GM19397 (cell line): ENCODE results near the gene GPATCH4.

Experiments used
- ATAC-seq: cut with Tn5 transposase; IDR thresholded peaks from one replicate; pipeline ENCODE4 v1.9.1; 2021; ENCODE audit warnings: mild to moderate bottlenecking, moderate library complexity; ENCODE audit not compliant: unreplicated experiment

The GPATCH4 gene

DNA sequence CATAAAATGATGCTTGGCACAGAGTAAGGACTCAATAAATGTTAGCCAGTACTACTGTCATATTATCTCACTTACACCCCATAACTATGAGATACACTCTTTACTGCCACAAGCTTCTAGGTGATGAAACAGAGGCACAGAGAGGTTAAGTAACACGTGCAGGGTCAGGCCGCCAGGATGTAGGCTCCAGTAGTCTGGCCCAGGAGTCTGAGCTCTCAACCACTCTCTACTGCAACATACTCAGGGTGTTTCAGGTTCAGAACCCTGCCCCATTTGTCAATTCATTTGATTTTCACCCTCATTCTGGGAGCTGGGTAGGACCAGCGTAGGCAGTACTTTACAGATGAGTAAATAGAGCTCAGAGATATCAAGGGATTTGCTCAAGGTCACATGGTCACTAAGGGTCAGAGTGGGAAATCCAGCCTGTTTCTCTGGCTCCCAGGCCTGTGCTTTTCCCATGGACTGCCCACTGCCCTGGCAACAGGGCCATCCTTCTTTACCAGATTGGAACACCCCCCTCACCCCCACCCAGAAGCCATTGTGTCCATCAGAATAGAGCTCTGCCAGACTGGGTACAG, 50.1 kb downstream of the GPATCH4 start:
- ATAC-seq, result no peak

DNA sequence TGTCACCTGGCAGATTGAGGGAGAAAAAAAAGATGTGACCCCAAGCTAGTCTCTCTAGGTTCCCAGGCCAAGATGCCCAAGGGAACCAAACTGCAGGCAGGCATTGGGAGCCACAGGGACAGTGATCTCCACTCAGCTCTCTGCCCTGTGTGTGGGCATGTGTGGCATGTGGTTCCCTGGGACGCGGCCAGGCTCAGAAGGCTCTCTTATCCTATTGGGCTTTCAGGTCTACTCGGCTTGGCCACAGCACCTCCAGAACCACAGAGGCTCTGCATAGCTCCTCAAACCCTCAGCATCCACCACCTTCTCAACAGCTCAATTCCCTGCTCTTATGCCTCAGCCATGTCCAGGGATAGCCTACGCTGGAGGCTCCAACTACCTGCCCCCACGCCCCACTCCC, 50.9 kb downstream of the GPATCH4 start:
- no peak for ATAC-seq

DNA sequence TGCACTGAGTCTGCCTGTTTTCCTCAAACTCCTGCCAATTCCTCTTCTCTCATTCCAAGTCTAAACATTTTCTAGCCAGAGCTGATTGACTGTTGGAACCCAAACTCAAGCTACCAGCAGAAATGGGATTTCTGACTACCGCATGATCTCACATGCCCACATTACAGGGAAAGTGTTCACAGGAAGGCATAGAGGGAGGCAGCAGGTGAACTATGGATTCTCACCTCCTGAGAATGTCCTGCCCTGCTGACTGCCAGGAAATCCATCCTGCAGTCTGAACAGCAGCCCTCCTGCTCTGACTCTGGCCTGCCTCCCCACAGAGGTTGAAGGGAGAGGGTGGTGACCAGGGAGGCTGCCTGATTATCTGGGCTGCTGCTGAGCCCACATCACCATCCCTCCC, 51.4 kb downstream of the GPATCH4 start:
- ATAC-seq, result no peak

DNA sequence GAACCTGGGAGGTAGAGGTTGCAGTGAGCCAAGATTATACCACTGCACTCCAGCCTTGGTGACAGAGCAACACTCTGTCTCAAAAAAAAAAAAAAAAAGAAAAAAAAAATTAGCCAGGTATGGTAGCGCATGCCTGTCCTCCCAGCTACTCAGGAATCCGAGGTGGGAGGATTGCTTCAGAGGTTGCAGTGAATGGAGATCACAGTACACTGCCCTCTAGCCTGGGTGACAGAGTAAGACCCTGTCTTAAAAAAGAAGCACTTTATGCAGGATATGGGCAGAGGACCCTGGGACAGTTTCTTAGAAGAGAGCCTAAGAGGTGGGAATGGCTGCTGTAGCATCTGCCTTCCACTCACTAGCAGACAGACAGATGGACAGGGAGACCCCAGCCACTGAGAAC, 51.9 kb downstream of the GPATCH4 start:
- no peak for ATAC-seq

DNA sequence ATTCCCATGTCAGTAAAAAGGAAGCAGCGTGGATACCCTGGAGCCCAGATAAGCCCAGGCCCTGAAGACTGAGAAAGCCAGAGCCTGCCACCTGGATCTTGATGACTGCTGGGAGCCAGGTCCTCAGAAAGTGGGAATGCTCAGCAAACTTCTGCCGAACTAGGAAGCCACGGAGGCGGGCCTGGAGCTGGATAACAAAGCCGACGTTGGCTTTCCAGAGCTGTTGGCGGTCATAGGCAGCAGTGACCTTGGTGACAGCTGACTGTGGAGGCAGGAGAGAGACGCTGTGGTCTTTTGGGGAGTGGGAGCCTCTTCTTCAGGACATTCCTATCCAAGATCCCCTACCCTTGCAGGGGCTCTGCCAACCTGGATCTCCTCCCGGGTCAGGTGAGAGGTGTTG, 53.3 kb downstream of the GPATCH4 start:
- ATAC-seq, result no peak

DNA sequence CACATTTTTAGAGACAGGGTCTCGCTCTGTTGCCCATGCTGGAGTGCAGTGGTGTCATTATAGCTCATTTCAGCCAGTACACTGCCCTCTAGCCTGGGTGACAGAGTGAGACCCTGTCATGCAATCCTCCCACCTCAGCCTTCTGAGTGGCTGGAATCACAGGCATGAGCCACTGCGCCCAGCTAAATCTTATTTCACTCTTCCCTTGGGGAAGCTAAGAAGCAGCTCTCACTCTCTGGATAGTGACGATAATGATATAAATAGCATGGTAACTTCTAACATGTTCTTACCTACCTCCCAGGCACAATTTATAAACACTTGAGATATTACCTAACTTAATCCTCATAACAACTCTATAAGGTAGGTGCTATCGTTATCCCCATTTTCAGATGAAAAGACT, 53.8 kb downstream of the GPATCH4 start:
- ATAC-seq, result no peak

DNA sequence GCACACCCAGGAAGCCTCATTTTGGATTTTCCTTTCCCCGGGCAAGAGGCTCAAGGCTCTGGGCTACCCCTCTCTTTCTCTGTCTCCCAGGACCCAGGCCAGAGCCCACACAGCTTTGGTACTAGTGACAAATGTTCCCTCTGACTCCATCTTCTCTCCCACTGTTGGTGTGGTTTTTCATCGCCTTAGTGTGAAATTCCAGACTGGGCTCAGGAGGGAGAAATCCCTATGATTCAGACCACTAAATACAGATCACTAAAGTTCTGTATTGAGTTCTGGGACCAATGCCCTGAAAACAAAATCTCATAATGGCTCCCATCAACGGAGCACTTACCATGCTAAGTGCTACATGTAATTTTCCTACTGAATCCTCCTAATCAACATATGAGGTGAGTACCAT, 55.0 kb downstream of the GPATCH4 start:
- ATAC-seq, result no peak

DNA sequence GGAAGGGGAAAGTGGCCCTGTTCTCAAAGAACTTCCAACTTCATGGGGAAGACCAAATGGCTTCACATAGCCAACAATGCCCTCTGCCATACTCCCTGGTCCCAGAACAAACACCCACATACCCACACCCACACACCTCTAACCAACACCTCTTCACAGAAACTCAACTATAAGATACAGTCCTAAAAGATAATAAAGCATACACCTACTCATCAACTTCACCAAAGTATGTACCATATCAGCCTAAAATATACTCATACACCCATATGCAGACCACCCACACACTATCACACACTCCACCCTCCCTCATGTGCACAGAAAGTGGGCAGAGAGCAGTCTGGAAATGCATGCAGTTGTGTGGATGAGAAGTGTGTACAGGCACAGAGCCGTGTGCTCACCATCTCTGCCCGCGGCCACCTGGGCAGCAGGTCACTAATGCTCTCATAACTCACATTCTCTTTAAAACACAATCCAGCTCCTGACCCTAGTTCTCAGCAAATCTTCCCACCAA, 56.6 kb downstream of the GPATCH4 start:
- no peak for ATAC-seq
